Tibial artery (tissue), 4 donors: ENCODE data around the gene RAD51B.
A peak's percentile ranks its signal among the peaks of the same experiment; 100 is the strongest.

Experiments
- DNase-seq, 2 donors: peaks; one replicate each; pipeline ENCODE4 v3.0.0-alpha.2; 2019
- H3K27ac ChIP-seq, 2 donors: fragments of 200-600 bp; sonication (generic) in 1 of 2; 1 replicate in 1 of 2; 2 replicates in 1 of 2; pipeline ENCODE4 v1.5.1; 2018 to 2019; ENCODE audit warnings: mild to moderate bottlenecking in 1 of 2
- H3K27me3 ChIP-seq, 2 donors: fragments of 200-600 bp; sonication (generic) in 1 of 2; one replicate each; pipeline versions ENCODE4 v1.5.1 to v1.6.0; 2016 to 2019
- H3K36me3 ChIP-seq, 3 donors: fragments of 200-600 bp; sonication (generic) in 2 of 3; one replicate each; pipeline ENCODE4 v1.5.1; 2016 to 2019; ENCODE audit warnings: mild to moderate bottlenecking in 2 of 3
- H3K4me1 ChIP-seq, 4 donors: fragments of 200-600 bp; sonication (generic) in 2 of 4; 1 replicate in 3 of 4; 2 replicates in 1 of 4; pipeline ENCODE4 v1.5.1; 2016 to 2019
- H3K4me3 ChIP-seq, 2 donors: fragments of 200-600 bp; sonication (generic) in 1 of 2; 1 replicate in 1 of 2; 2 replicates in 1 of 2; pipeline ENCODE4 v1.5.1; 2018 to 2019; ENCODE audit warnings: mild to moderate bottlenecking in 2 of 2
- H3K9me3 ChIP-seq, 3 donors: fragments of 200-600 bp; sonication (generic) in 1 of 3; one replicate each; pipeline ENCODE4 v1.5.1; 2016 to 2019
- CTCF ChIP-seq, 2 experiments: fragments of 200-600 bp in 1 of 2; fragments of 450-650 bp in 1 of 2; IDR thresholded peaks; one replicate each; pipeline ENCODE4 v1.5.1; 2017 to 2019; ENCODE audit warnings: antibody characterized with exemption in 2 of 2, mild to moderate bottlenecking in 1 of 2, moderate library complexity in 1 of 2
- intact Hi-C: fragments of 100-400 bp; cut with DNase I; formaldehyde crosslinking; loops from one replicate; pipeline ENCODE4 v1.15.0; 2023; ENCODE audit warnings: low total_unique reads

RAD51B gene

DNA sequence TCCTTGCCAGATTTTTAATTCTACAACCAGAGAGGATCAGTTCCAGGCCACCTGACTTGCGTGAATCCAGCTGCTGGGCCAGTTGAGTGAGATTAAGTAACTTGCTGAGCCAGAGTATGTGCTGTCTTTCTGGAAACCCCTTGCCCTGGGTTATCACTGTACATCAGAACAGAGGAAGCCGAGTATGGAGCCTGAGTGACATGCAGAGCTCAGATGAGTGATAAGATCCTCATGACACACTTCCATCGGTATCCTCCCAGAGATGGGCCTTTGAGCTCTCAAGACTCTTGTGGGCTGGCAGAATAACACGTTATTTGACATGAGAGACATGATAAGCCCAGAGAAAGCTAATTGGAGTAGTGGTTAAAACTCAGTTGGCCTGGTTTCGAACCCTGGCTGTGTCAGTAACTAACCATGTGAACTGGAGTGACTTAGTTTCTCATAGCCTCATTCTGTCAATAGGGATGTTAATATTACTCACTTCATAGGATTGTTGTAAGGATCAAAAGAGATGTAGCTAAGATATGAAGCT, 585.1 kb downstream of the RAD51B start:
- Histone ChIP-seq H3K27me3 (no peaks in the 10 kb centered on the region), H3K4me3 (no peak overlapping the region), H3K36me3 (no peaks in the 10 kb centered on the region), H3K27ac (peak overlapping the region in 1 of 2 donors; percentile 38), H3K9me3 (no peaks in the 10 kb centered on the region), H3K4me1 (peaks cover 0 to 48% (median 34%) of the 10 kb centered on the region in 4 donors)
- TF ChIP-seq CTCF (IDR thresholded peaks at IDR 0.05) = no peak
- no peak for DNase-seq
- intact Hi-C loops = no loop called here

DNA sequence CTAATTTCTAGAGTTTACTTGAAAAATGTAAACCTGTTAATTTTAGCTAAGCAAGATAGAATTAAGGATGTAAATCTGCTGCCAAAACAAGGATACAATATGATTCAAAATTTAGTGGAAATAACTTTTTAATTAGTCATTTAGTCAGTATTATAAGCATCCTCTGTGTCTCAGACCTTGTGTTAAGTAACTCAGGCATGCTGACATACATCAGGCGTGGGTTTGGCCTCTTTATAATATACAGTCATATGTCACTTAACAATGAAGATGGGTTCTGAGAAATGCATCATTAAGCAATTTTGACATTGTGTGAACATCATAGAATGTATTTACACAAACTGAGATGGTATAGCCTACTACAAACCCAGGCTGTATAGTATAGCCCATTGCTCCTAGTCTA, 586.4 kb downstream of the RAD51B start:
- Histone ChIP-seq H3K27me3 (no peaks in the 10 kb centered on the region), H3K36me3 (no peaks in the 10 kb centered on the region), H3K27ac (no peak overlapping the region), H3K9me3 (no peaks in the 10 kb centered on the region), H3K4me1 (peaks cover 0 to 37% (median 25%) of the 10 kb centered on the region in 4 donors), H3K4me3 (no peak overlapping the region)
- TF ChIP-seq CTCF (IDR thresholded peaks at IDR 0.05) = no peak
- intact Hi-C loops = no loop called here
- no peak for DNase-seq

- H3K36me3 ChIP-seq = no peaks in the 10 kb centered on the region
- peaks cover 0 to 25% (median 18%) of the 10 kb centered on the region in 4 donors for H3K4me1 ChIP-seq
- no peak for DNase-seq
- intact Hi-C loops = no loop called here
- no peaks in the 10 kb centered on the region for H3K9me3 ChIP-seq
- no peak overlapping the region for H3K27ac ChIP-seq
- no peaks in the 10 kb centered on the region for H3K27me3 ChIP-seq
- no peak overlapping the region for H3K4me3 ChIP-seq
- no peak for TF ChIP-seq CTCF (IDR thresholded peaks at IDR 0.05)
These were observed 587.7 kb downstream of the RAD51B start for GRCh38 chr14:68407285-68407684.

GRCh38 chr14:68407825-68408224, 588.2 kb downstream of the RAD51B start:
- DNase-seq = no peak
- Histone ChIP-seq H3K36me3 (no peaks in the 10 kb centered on the region), H3K9me3 (no peaks in the 10 kb centered on the region), H3K4me1 (peaks cover 0 to 20% (median 13%) of the 10 kb centered on the region in 4 donors), H3K27ac (no peak overlapping the region), H3K4me3 (no peak overlapping the region), H3K27me3 (no peaks in the 10 kb centered on the region)
- TF ChIP-seq CTCF (IDR thresholded peaks at IDR 0.05) = no peak
- intact Hi-C loops = no loop called here

DNA sequence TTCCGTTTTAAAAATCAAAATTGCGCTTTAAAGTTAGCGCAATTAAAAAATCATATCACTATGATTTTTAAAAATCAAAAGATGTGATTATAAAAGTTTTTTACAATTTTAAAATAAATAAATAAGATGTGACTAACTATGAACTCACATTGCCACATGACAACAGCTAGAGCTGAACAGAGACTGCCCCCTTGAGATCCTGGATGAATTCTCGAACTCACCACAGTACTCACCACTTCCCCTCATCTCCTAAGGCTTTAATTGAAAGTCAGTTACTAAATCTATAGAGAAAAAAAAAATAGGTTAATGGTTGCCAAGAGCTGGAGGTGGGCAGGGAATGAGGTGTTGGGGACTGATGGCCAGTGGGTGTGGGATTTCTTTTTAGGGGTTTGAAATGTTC, 589.1 kb downstream of the RAD51B start:
- Histone ChIP-seq H3K4me1 (peaks cover 0 to 11% (median 4%) of the 10 kb centered on the region in 4 donors), H3K27me3 (no peaks in the 10 kb centered on the region), H3K9me3 (no peaks in the 10 kb centered on the region), H3K36me3 (no peaks in the 10 kb centered on the region), H3K27ac (no peak overlapping the region), H3K4me3 (no peak overlapping the region)
- no peak for DNase-seq
- intact Hi-C loops = no loop called here
- peak in 1 of 2 experiments; percentile 18 for TF ChIP-seq CTCF (IDR thresholded peaks at IDR 0.05)

DNA sequence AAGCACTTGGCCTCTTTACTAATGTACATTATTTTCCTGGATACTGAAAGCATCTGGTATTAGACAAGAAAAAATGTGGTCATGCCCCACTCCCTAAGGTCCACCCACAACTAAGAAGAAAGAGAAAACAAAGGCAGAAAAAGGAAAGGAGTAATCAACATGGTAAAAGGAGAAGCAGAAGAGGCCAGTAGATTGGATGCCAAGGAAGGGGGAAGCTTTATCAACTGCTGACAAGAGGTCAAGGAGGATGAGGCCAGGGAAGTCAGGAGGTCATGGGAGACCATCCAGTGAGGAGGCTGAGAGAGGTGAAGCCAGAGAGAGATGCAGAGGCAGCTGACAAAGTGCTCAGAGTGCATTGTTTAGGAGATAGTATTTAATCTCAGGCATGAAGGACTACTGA, 589.8 kb downstream of the RAD51B start:
- peaks cover 0 to 7% (median 2%) of the 10 kb centered on the region in 4 donors for H3K4me1 ChIP-seq
- no peak for DNase-seq
- no peaks in the 10 kb centered on the region for H3K27me3 ChIP-seq
- TF ChIP-seq CTCF (IDR thresholded peaks at IDR 0.05) = no peak
- no peaks in the 10 kb centered on the region for H3K9me3 ChIP-seq
- no peak overlapping the region for H3K4me3 ChIP-seq
- H3K27ac ChIP-seq = no peak overlapping the region
- intact Hi-C loops = no loop called here
- no peaks in the 10 kb centered on the region for H3K36me3 ChIP-seq
